Transverse colon (tissue), 4 donors: Measurements from ENCODE around the gene DCST2. TPM values are rescaled to one million over a fixed set of nuclear protein-coding genes. Genes with fewer than 3 reads are reported as not detected.

ENCODE experiments used
- DNase-seq: peaks from one replicate; pipeline ENCODE4 v3.0.0-alpha.2; 2019
- H3K27ac ChIP-seq, 4 donors: fragments of 200-600 bp; sonication (generic); 2 replicates each; pipeline ENCODE4 v1.5.1; 2016 to 2018; ENCODE audit warnings: inconsistent platforms in 4 of 4
- H3K27me3 ChIP-seq: fragments of 200-600 bp; sonication (generic); 2 replicates; pipeline ENCODE4 v1.5.1; 2017; ENCODE audit warnings: inconsistent platforms
- H3K36me3 ChIP-seq, 4 donors: fragments of 200-600 bp; sonication (generic); 2 replicates each; pipeline ENCODE4 v1.5.1; 2017 to 2019; ENCODE audit warnings: inconsistent platforms in 4 of 4
- H3K4me1 ChIP-seq, 4 donors: fragments of 200-600 bp; sonication (generic); 2 replicates each; pipeline ENCODE4 v1.5.1; 2017 to 2020; ENCODE audit warnings: inconsistent platforms in 4 of 4
- H3K4me3 ChIP-seq, 4 donors: fragments of 200-600 bp; sonication (generic); 1 replicate in 1 of 4; 2 replicates in 3 of 4; pipeline versions ENCODE4 v1.5.1 to v1.6.1; 2017 to 2019; ENCODE audit warnings: inconsistent platforms in 4 of 4
- H3K9me3 ChIP-seq, 2 donors: fragments of 200-600 bp; sonication (generic); 2 replicates each; pipeline ENCODE4 v1.5.1; 2017 to 2019; ENCODE audit warnings: inconsistent platforms in 2 of 2
- CTCF ChIP-seq, 5 experiments: fragments of 200-600 bp in 3 of 5; fragments of 450-650 bp in 2 of 5; sonication (generic) in 3 of 5; IDR thresholded peaks; 1 replicate in 2 of 5; 2 replicates in 3 of 5; pipeline ENCODE4 v1.5.1; 2016 to 2017; ENCODE audit warnings: antibody characterized with exemption in 5 of 5, inconsistent platforms in 3 of 5, mild to moderate bottlenecking in 2 of 5, moderate library complexity in 1 of 5
- EP300 ChIP-seq: sonication (generic); formaldehyde crosslinking; IDR thresholded peaks from one replicate; pipeline ENCODE4 v1.6.1; 2017; ENCODE audit warnings: antibody characterized with exemption, low read depth
- POLR2A ChIP-seq: fragments of 450-650 bp; IDR thresholded peaks from one replicate; pipeline ENCODE4 v1.6.1; 2016; ENCODE audit warnings: antibody characterized with exemption, mild to moderate bottlenecking, moderate library complexity
- POLR2AphosphoS5 ChIP-seq, 3 donors: sonication (generic); formaldehyde crosslinking; IDR thresholded peaks; one replicate each; pipeline ENCODE4 v1.6.1; 2016; ENCODE audit warnings: antibody characterized with exemption in 3 of 3
- WGBS, 2 donors: methylation state at CpG; one replicate each; pipeline ENCODE4 v1.1.5; 2018; ENCODE audit warnings: low coverage in 1 of 2; 5-methylcytosine and 5-hydroxymethylcytosine counted together
- in situ Hi-C, 4 donors: fragments of 200-750 bp; cut with MboI; loops; one replicate each; pipeline versions ENCODE4 v1.15.0 to v1.15.1; 2017; ENCODE audit warnings: low sequenced_read_pairs in 3 of 4, low pct_ligation_motif_present in 1 of 4, low pct_unique_long_range_greater_than_20kb in 1 of 4
- intact Hi-C: fragments of 100-400 bp; cut with DNase I; formaldehyde crosslinking; loops from one replicate; pipeline ENCODE4 v1.15.1; 2023; ENCODE audit warnings: low total_unique reads
- total RNA-seq, 4 donors: library from RNA; depleted of rRNA; stranded (reverse); fragments of >200 nt; gene quantifications; one replicate each; pipeline ENCODE4 v1.1.0, GENCODE V29; 2016

The DCST2 gene
- total RNA-seq, 4 donors from 2014 or later, result 1.9 to 4.6 (median 4.5) TPM; not detected in 1

GRCh38 chr1:154972517-154973343 is 60.9 kb downstream of the DCST2 start:
- 7 to 24% methylated on average over 15 to 18 of the region's 18 CpGs for WGBS, 2 donors
- Histone ChIP-seq H3K27me3 (no peaks in the 10 kb centered on the region), H3K4me1 (peaks cover 35 to 63% (median 54%) of the 10 kb centered on the region in 4 donors), H3K36me3 (peaks cover 0 to 4% (median 0%) of the 10 kb centered on the region in 4 donors), H3K4me3 (peak overlapping the region in 3 of 4 donors; percentile 61 to 70 (median 65)), H3K27ac (peak overlapping the region; percentile 97 to 99 (median 99)), H3K9me3 (no peaks in the 10 kb centered on the region)
- TF ChIP-seq CTCF (IDR thresholded peaks at IDR 0.05) (no peak), POLR2A (peak; percentile 30), POLR2AphosphoS5 (IDR thresholded peaks at IDR 0.05) (peak in 1 of 3 donors; percentile 57), EP300 (no peak)
- in situ Hi-C loops (loop anchor here in 3 of 4 donors (25.0 kb wide), 1 partner anchor 90 kb away; the partner anchor contains the start of genes ADAM15 (in 3 of the 3) and EFNA4 (in 3 of the 3)), intact Hi-C loops (no loop called here)
- DNase-seq, result peak; percentile 74

- DNase-seq, result no peak
- no peaks in the 10 kb centered on the region for H3K9me3 ChIP-seq
- peak overlapping the region in 1 of 4 donors; percentile 65 for H3K4me3 ChIP-seq
- in situ Hi-C loops (loop anchor here in 3 of 4 donors (25.0 kb wide), 1 partner anchor 90 kb away; the partner anchor contains the start of genes ADAM15 (in 3 of the 3) and EFNA4 (in 3 of the 3)), intact Hi-C loops (no loop called here)
- H3K4me1 ChIP-seq, result peaks cover 35 to 63% (median 54%) of the 10 kb centered on the region in 4 donors
- peaks cover 0 to 10% (median 2%) of the 10 kb centered on the region in 4 donors for H3K36me3 ChIP-seq
- peak overlapping the region; percentile 97 to 99 (median 99) for H3K27ac ChIP-seq
- 53 to 70% methylated on average over 3 of the region's 3 CpGs for WGBS, 2 donors
- no peaks in the 10 kb centered on the region for H3K27me3 ChIP-seq
- no peak for TF ChIP-seq POLR2AphosphoS5 (IDR thresholded peaks at IDR 0.05)
- TF ChIP-seq CTCF (IDR thresholded peaks at IDR 0.05), result no peak
- no peak for TF ChIP-seq POLR2A
Measured at GRCh38 chr1:154972213-154972516, 61.4 kb downstream of the DCST2 start.

GRCh38 chr1:154971341-154971998 is 62.1 kb downstream of the DCST2 start:
- Histone ChIP-seq H3K9me3 (no peaks in the 10 kb centered on the region), H3K4me1 (peaks cover 33 to 61% (median 50%) of the 10 kb centered on the region in 4 donors), H3K27ac (peak overlapping the region; percentile 97 to 99 (median 99)), H3K27me3 (no peaks in the 10 kb centered on the region), H3K36me3 (peaks cover 0 to 12% (median 5%) of the 10 kb centered on the region in 4 donors), H3K4me3 (peak overlapping the region in 1 of 4 donors; percentile 46)
- intact Hi-C loops, result no loop called here
- in situ Hi-C loops, result loop anchor here in 3 of 4 donors (25.0 kb wide), 1 partner anchor 91 kb away; the partner anchor contains the start of genes ADAM15 (in 3 of the 3) and EFNA4 (in 3 of the 3)
- 62 to 71% methylated on average over 5 to 10 of the region's 10 CpGs for WGBS, 2 donors
- TF ChIP-seq POLR2AphosphoS5 (IDR thresholded peaks at IDR 0.05) (no peak), EP300 (no peak), CTCF (IDR thresholded peaks at IDR 0.05) (no peak), POLR2A (no peak)
- peak; percentile 50 for DNase-seq
